Progenitor cell of endocrine pancreas (in vitro differentiated cells): Measurements from ENCODE around the gene TREM1. TPM values are rescaled to one million over a fixed set of nuclear protein-coding genes. Genes with fewer than 3 reads are reported as not detected.

Experiments
- DNase-seq: peaks from one replicate; pipeline ENCODE4 v3.0.0; 2021; ENCODE audit warnings: low spot score; ENCODE audit not compliant: unreplicated experiment
- H3K27ac Mint-ChIP-seq: 2 replicates; pipeline ENCODE4 v1.8.0; 2021; ENCODE audit warnings: mild to moderate bottlenecking, moderate library complexity, mixed read lengths
- H3K27me3 Mint-ChIP-seq: 2 replicates; pipeline ENCODE4 v1.8.0; 2021; ENCODE audit warnings: mixed read lengths
- H3K36me3 Mint-ChIP-seq: 2 replicates; pipeline ENCODE4 v1.8.0; 2022; ENCODE audit warnings: mixed read lengths; ENCODE audit not compliant: insufficient read depth
- H3K4me1 Mint-ChIP-seq: 2 replicates; pipeline ENCODE4 v1.8.0; 2021; ENCODE audit warnings: low read depth, mixed read lengths
- H3K4me3 Mint-ChIP-seq: 2 replicates; pipeline ENCODE4 v1.8.0; 2021; ENCODE audit warnings: low read depth, mild to moderate bottlenecking, moderate library complexity, mixed read lengths
- H3K9me3 Mint-ChIP-seq: 2 replicates; pipeline ENCODE4 v1.8.0; 2021; ENCODE audit warnings: low read depth, mixed read lengths
- long read RNA-seq: library from polyadenylated mRNA; unstranded; transcript quantifications from one replicate; pipeline ENCODE4 v2.0.0, GENCODE V29; 2020
- total RNA-seq: library from RNA; stranded (reverse); gene quantifications from 2 replicates; pipeline ENCODE4 v1.2.1, GENCODE V29; 2021
- TF ChIP-seq, protein P1 (sequence below): fragments of 200-600 bp; sonication (generic); IDR thresholded peaks from one replicate; pipeline ENCODE4 v1.5.0; 2021; ENCODE audit warnings: antibody characterized with exemption, mild to moderate bottlenecking; ENCODE audit not compliant: unreplicated experiment

TREM1 gene
- total RNA-seq: not detected in 2 replicates
- long read RNA-seq: 0 reads

DNA sequence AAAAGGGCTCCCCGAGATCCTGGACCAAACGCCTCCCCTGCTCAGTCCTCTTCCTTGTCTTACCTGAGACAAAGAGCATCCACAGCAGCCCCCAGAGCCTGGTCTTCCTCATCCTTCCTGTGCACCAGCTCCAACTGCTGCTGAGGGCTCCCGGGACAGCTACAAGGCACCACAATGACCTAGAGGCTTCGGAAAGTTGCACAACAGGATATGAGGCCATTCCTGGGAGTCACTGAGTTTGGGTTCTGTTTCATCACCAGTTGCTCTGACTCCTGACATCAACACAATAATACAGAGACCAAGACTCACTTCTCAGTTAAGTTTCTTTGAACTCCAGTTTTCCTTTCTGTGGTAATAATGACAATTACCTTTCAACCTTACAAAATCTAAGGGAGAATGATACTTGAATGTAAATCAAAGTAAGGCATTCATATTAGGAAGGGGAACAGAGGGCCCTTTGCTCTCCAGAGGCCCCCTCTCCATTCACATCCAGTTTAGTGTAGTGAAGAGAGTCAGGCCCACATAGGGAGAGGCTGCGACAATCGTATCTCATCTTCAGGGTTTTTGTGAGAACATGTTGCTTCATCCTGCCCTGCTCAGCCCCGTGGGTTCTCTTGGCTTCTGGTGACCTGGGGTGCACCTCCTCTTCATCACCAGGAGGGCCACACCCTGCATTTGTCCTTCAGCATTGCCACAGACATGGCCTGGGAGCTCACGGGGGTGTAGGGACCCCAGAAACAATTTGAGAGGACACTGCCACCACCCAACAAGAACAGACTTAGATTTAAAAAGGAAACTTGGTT, at the start of gene TREM1:
Gene TREM1 (minus strand): TSS at position 139 of the 803 bp plus-strand sequence. CDS start 27 bp downstream, at position 112.
- TF ChIP-seq, protein P1, sequence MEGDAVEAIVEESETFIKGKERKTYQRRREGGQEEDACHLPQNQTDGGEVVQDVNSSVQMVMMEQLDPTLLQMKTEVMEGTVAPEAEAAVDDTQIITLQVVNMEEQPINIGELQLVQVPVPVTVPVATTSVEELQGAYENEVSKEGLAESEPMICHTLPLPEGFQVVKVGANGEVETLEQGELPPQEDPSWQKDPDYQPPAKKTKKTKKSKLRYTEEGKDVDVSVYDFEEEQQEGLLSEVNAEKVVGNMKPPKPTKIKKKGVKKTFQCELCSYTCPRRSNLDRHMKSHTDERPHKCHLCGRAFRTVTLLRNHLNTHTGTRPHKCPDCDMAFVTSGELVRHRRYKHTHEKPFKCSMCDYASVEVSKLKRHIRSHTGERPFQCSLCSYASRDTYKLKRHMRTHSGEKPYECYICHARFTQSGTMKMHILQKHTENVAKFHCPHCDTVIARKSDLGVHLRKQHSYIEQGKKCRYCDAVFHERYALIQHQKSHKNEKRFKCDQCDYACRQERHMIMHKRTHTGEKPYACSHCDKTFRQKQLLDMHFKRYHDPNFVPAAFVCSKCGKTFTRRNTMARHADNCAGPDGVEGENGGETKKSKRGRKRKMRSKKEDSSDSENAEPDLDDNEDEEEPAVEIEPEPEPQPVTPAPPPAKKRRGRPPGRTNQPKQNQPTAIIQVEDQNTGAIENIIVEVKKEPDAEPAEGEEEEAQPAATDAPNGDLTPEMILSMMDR: no peak
- Mint-ChIP-seq H3K27ac (no peak within 1 kb of the TSS), H3K9me3 (no peaks in the 10 kb centered on the region), H3K4me1 (peaks cover 25% of the 10 kb centered on the region), H3K4me3 (no peak within 1 kb of the TSS), H3K36me3 (no peaks in the 10 kb centered on the region), H3K27me3 (peaks cover 12% of the 10 kb centered on the region)
- no peak for DNase-seq

DNA sequence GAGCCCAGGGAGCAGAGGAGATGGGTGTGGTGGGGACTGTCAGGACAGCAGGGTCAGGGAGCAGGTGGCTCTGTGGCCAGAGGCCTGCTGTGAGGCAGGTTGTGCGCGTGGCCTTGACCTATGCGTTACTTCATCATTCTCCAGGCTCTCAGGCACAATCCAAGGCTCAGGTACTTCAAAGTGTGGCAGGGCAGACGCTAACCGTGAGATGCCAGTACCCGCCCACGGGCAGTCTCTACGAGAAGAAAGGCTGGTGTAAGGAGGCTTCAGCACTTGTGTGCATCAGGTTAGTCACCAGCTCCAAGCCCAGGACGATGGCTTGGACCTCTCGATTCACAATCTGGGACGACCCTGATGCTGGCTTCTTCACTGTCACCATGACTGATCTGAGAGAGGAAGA, 49.5 kb upstream of the TREM1 start:
- Mint-ChIP-seq H3K4me3 (no peak overlapping the region), H3K27ac (no peak overlapping the region), H3K27me3 (peaks cover 37% of the 10 kb centered on the region), H3K36me3 (no peaks in the 10 kb centered on the region), H3K4me1 (no peaks in the 10 kb centered on the region), H3K9me3 (no peaks in the 10 kb centered on the region)
- DNase-seq: no peak
- TF ChIP-seq, protein P1: no peak

DNA sequence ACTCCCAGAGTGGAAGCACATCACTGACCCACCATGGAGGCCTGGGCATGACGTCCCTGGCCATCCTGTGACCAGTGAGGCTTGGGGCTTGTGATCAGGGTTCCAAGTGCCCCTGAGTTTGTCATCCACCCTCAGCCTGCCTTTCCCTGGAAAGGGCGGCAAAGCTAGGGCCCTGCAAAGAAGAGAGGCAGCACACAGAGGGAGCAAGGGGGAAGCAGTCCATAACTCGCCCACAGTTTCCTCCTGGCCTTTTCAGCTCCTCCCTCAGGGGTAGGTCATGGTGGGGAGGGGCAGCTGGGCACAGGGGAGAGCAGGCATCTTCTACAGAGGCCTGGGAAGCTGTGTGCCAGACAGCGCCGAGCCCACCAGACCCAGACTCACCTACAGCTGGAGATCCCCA, 48.8 kb upstream of the TREM1 start, which contains the start of gene NCR2:
Gene NCR2 (plus strand): TSS at position 313 of the 400 bp plus-strand sequence. CDS start 269 bp downstream, outside the sequence.
- Mint-ChIP-seq H3K36me3 (no peaks in the 10 kb centered on the region), H3K4me1 (no peaks in the 10 kb centered on the region), H3K27ac (no peak within 1 kb of the TSS), H3K9me3 (no peaks in the 10 kb centered on the region), H3K4me3 (no peak within 1 kb of the TSS), H3K27me3 (peaks cover 32% of the 10 kb centered on the region)
- no peak for DNase-seq
- TF ChIP-seq, protein P1: no peak

DNA sequence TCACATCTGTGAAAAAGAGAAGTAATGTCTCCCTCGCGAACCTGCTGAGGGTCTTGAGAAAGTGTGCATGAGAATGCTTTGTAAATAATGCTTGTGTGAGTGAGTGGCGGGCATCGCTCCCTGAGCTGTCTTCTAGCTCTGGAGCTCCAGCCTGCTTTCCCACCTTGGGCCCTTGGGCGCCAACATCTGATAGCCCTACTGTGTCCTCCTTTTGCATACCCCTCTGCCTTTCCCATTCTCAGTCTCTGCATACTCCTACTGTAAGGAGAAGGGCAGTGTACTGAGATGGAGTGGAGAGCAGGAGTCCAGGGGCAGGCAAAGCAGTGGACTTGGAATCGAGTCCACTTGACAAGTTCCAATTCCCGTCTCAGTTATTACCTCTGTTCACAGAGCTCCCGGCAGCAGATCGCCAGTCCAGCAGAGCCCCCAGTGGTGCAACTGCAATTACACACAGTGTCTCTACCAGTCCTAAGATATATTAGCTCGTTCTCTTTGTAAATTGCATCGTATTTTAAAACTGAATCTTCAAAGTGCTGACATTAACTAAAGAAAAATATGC, 48.1 kb upstream of the TREM1 start:
- no peak for DNase-seq
- Mint-ChIP-seq H3K4me3 (no peak overlapping the region), H3K27me3 (peaks cover 32% of the 10 kb centered on the region), H3K4me1 (no peaks in the 10 kb centered on the region), H3K36me3 (no peaks in the 10 kb centered on the region), H3K9me3 (no peaks in the 10 kb centered on the region), H3K27ac (no peak overlapping the region)
- TF ChIP-seq, protein P1: peak; percentile 37

DNA sequence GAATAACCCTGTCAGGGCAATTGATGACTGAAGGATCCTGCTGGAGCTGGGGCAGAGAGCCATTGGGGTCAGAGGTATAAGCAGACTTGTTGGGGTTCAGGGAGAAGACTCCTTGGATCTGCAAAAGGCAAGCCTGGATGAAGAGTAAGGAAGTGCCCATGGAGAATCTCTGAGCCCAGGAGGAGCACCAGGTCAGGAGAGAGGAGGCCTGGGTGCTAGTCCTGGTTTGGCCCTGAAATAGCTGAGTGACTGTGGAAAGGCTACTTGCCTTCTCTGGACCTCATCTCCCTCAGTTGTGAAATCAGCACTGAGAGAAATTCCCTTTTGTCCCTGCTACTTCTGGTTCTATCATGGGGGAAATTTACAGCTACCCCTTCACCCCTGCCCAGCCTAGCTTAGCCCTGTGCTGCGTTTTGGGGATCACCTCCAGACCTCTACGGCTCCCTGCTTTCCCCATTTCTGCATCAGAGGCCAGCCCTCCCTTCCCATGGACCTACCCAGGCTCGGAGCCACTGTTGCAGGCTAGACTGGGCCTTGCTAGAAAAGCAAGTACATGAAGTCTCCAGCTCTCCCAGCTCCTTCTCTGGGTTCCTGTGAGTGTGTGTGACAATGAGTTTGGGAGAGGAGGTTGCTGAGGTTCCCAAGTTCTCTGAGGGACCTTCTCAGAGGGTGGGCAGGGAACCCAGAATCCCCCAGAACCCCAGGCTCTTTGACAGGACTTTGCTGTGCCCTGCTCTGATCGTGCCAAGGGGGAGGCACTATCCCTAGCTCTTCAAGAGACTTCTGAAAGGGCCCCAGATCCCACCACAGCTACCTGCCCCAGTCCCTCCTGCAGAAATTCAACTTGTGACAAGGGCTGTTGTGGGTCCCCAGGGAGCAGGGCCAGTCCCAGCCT, 46.6 kb upstream of the TREM1 start:
- H3K27me3 Mint-ChIP-seq: peaks cover 28% of the 10 kb centered on the region
- no peaks in the 10 kb centered on the region for H3K4me1 Mint-ChIP-seq
- no peaks in the 10 kb centered on the region for H3K36me3 Mint-ChIP-seq
- H3K27ac Mint-ChIP-seq: no peak overlapping the region
- DNase-seq: no peak
- H3K4me3 Mint-ChIP-seq: no peak overlapping the region
- TF ChIP-seq, protein P1: no peak
- no peaks in the 10 kb centered on the region for H3K9me3 Mint-ChIP-seq
